HepG2 (cell line): ENCODE measurements around the gene RNPS1. TPM values are rescaled to one million over a fixed set of nuclear protein-coding genes. Genes with fewer than 3 reads are reported as not detected.

Experiments used
- ATAC-seq: fragments of 200-7000 bp; cut with Tn5 transposase; 3 replicates; pipeline ENCODE4 v1.9.1; 2020; ENCODE audit warnings: mild to moderate bottlenecking, moderate library complexity
- BruUV-seq: library from RNA; stranded (reverse); fragments of 400-500 nt; replicated peaks from 2 replicates; lab custom pipeline; 2021; lab: Mats Ljungman, UMichigan
- CTCF ChIA-PET: fragments of 300-600 bp; formaldehyde crosslinking; extraction: SDS; loops from one replicate; lab custom pipeline; 2021; ENCODE audit warnings: low total read pairs, inconsistent platforms, low intra/inter-chr PET ratio; lab: Yijun Ruan, JAX
- POLR2A ChIA-PET: fragments of 350-600 bp; sonication (Branson Sonifier 250); formaldehyde crosslinking; loops from one replicate; lab custom pipeline; 2020; ENCODE audit warnings: antibody characterized with exemption, inconsistent platforms; lab: Yijun Ruan, JAX
- DNase-seq: peaks from one replicate; pipeline ENCODE4 v3.0.0-alpha.2; 2015; ENCODE audit warnings: low spot score
- FAIRE-seq: peaks from 3 replicates; lab custom pipeline; 2011; peaks lifted over from hg19 to GRCh38; lab: Jason Lieb, UNC
- H2AFZ ChIP-seq: one replicate; pipeline ENCODE4 v1.6.1; 2011; ENCODE audit warnings: low read length, inconsistent platforms
- H3K27ac ChIP-seq: fragments of 300-600 bp; 3 replicates; pipeline ENCODE4 v1.8.0; 2011; ENCODE audit warnings: mixed run types, mild to moderate bottlenecking, mixed read lengths, low read length, inconsistent platforms; ENCODE audit not compliant: insufficient read depth; ENCODE audit errors: extremely low read length
- H3K27me3 ChIP-seq, 2 experiments: fragments of 200-600 bp in 1 of 2; 2 replicates in 1 of 2; 3 replicates in 1 of 2; pipeline versions ENCODE4 v1.6.0 to v1.8.0; 2011; ENCODE audit warnings: low read length in 2 of 2, mild to moderate bottlenecking in 2 of 2, moderate library complexity in 2 of 2, inconsistent platforms in 1 of 2; ENCODE audit not compliant: insufficient read depth in 2 of 2, control insufficient read depth in 1 of 2
- H3K36me3 ChIP-seq, 2 experiments: fragments of 200-600 bp in 1 of 2; replicated peaks in 1 of 2; 2 replicates in 1 of 2; 3 replicates in 1 of 2; pipeline versions ENCODE4 v1.5.1 to v1.8.0; 2011; ENCODE audit warnings: low read length in 2 of 2, inconsistent platforms in 1 of 2; ENCODE audit not compliant: insufficient read depth in 2 of 2, control insufficient read depth in 1 of 2
- H3K4me1 ChIP-seq: 2 replicates; pipeline ENCODE4 v1.5.1; 2012; ENCODE audit warnings: low read length, inconsistent platforms; ENCODE audit not compliant: insufficient read depth
- H3K4me2 ChIP-seq: 2 replicates; pipeline ENCODE4 v1.6.0; 2011; ENCODE audit warnings: low read depth, low read length, inconsistent platforms
- H3K4me3 ChIP-seq, 3 experiments: fragments of 200-600 bp in 1 of 3; sonication (generic), shearing (Covaris generic) in 1 of 3; replicated peaks in 1 of 3; 2 replicates each; pipeline ENCODE4 v1.5.1; 2011 to 2016; ENCODE audit warnings: low read length in 3 of 3, inconsistent platforms in 2 of 3, low read depth in 2 of 3, mild to moderate bottlenecking in 2 of 3, control low read depth in 1 of 3, mixed read lengths in 1 of 3; ENCODE audit not compliant: insufficient read depth in 1 of 3
- H3K79me2 ChIP-seq: one replicate; pipeline ENCODE4 v1.6.1; 2011; ENCODE audit warnings: low read length, inconsistent platforms; ENCODE audit not compliant: insufficient read depth
- H3K9ac ChIP-seq: 2 replicates; pipeline ENCODE4 v1.6.0; 2011; ENCODE audit warnings: mild to moderate bottlenecking, low read depth, low read length, inconsistent platforms; ENCODE audit not compliant: insufficient read depth
- H3K9me3 ChIP-seq: 2 replicates; pipeline ENCODE4 v1.5.1; 2012; ENCODE audit warnings: mild to moderate bottlenecking, low read length
- H4K20me1 ChIP-seq: 2 replicates; pipeline ENCODE4 v1.6.0; 2011; ENCODE audit warnings: inconsistent platforms, mild to moderate bottlenecking, low read length, moderate library complexity; ENCODE audit not compliant: insufficient read depth
- AGO2 ChIP-seq: fragments of 200-400 bp; formaldehyde crosslinking; optimal IDR thresholded peaks from 2 replicates; pipeline ENCODE3; 2017; ENCODE audit warnings: mild to moderate bottlenecking, low read depth, low read length, moderate library complexity
- AKAP8 ChIP-seq: sonication (generic); formaldehyde crosslinking; IDR thresholded peaks from 2 replicates; pipeline ENCODE4 v1.5.1; 2020; ENCODE audit warnings: mild to moderate bottlenecking, missing genetic modification reagents
- FOSL2 ChIP-seq: sonication (generic); formaldehyde crosslinking; IDR thresholded peaks from 2 replicates; pipeline ENCODE4 v1.4.0; 2020; ENCODE audit warnings: missing genetic modification reagents
- HMGXB4 ChIP-seq, 2 experiments: sonication (generic) in 1 of 2; formaldehyde crosslinking in 1 of 2; IDR thresholded peaks; 2 replicates each; pipeline versions ENCODE4 v1.4.0 to v1.6.1; 2018 to 2020; ENCODE audit warnings: missing genetic modification reagents in 2 of 2, borderline replicate concordance in 1 of 2, low read depth in 1 of 2, mild to moderate bottlenecking in 1 of 2, missing biosample characterization in 1 of 2
- HOXA3 ChIP-seq: sonication (generic); formaldehyde crosslinking; IDR thresholded peaks from 2 replicates; pipeline ENCODE4 v1.5.0; 2020; ENCODE audit warnings: missing genetic modification reagents
- KLF6 ChIP-seq: IDR thresholded peaks from 2 replicates; pipeline ENCODE4 v1.8.0; 2016; ENCODE audit warnings: missing biosample characterization, missing genetic modification reagents
- PITX1 ChIP-seq: sonication (generic); formaldehyde crosslinking; IDR thresholded peaks from 2 replicates; pipeline ENCODE4 v1.5.1; 2020; ENCODE audit warnings: mild to moderate bottlenecking, missing genetic modification reagents
- POLR2A ChIP-seq, 2 experiments: IDR thresholded peaks; 2 replicates each; pipeline ENCODE4 v1.6.1; 2011; ENCODE audit warnings: low read depth in 2 of 2, low read length in 2 of 2, mild to moderate bottlenecking in 1 of 2, moderate library complexity in 1 of 2; ENCODE audit not compliant: insufficient read depth in 1 of 2
- POLR2G ChIP-seq: fragments of 200-400 bp; formaldehyde crosslinking; IDR thresholded peaks from 2 replicates; pipeline ENCODE4 v1.6.1; 2018; ENCODE audit warnings: mild to moderate bottlenecking, low read depth, low read length, moderate library complexity
- SALL1 ChIP-seq: sonication (generic); formaldehyde crosslinking; IDR thresholded peaks from 2 replicates; pipeline ENCODE4 v1.8.0; 2022; ENCODE audit warnings: mild to moderate bottlenecking, missing genetic modification reagents
- TFDP1 ChIP-seq: IDR thresholded peaks from 2 replicates; pipeline ENCODE4 v1.6.1; 2016; ENCODE audit warnings: missing compliant biosample characterization, missing genetic modification reagents, borderline replicate concordance
- ZHX1 ChIP-seq: sonication (generic); formaldehyde crosslinking; IDR thresholded peaks from 2 replicates; pipeline ENCODE4 v1.8.1; 2022; ENCODE audit warnings: low read depth, mild to moderate bottlenecking, missing genetic modification reagents
- ZNF10 ChIP-seq: sonication (generic); formaldehyde crosslinking; IDR thresholded peaks from 2 replicates; pipeline ENCODE4 v1.4.0; 2020; ENCODE audit warnings: mild to moderate bottlenecking, low read depth, missing genetic modification reagents, borderline replicate concordance
- ZNF264 ChIP-seq: sonication (generic); formaldehyde crosslinking; IDR thresholded peaks from 2 replicates; pipeline ENCODE4 v1.4.0; 2020; ENCODE audit warnings: missing genetic modification reagents
- ZNF33A ChIP-seq: sonication (generic); formaldehyde crosslinking; IDR thresholded peaks from 2 replicates; pipeline ENCODE4 v1.5.1; 2020; ENCODE audit warnings: missing genetic modification reagents, mild to moderate bottlenecking, moderate library complexity, borderline replicate concordance
- ZNF746 ChIP-seq: sonication (generic); formaldehyde crosslinking; IDR thresholded peaks from 2 replicates; pipeline ENCODE4 v1.8.0; 2022; ENCODE audit warnings: mild to moderate bottlenecking, missing genetic modification reagents
- ZZZ3 ChIP-seq: sonication (generic); formaldehyde crosslinking; IDR thresholded peaks from 2 replicates; pipeline ENCODE4 v1.4.0; 2020; ENCODE audit warnings: missing genetic modification reagents, mild to moderate bottlenecking, borderline replicate concordance
- WGBS: methylation state at CpG from one replicate; pipeline ENCODE4 v1.1.6; 2017; ENCODE audit warnings: low lambda C conversion rate; 5-methylcytosine and 5-hydroxymethylcytosine counted together
- in situ Hi-C: cut with HindIII; loops from 2 replicates; pipeline ENCODE4 v1.10.0; 2017; ENCODE audit warnings: low pct_unique_long_range_greater_than_20kb; ENCODE audit not compliant: extremely low pct_ligation_motif_present
- intact Hi-C: fragments of 100-400 bp; cut with micrococcal nuclease; formaldehyde crosslinking; loops from one replicate; pipeline ENCODE4 v1.10.0; 2022; ENCODE audit not compliant: unreplicated experiment
- polyA plus RNA-seq, 8 experiments: library from polyadenylated mRNA; depleted of rRNA in 3 of 8; stranded (reverse) in 7 of 8; unstranded in 1 of 8; fragments of >200 nt; fragmentation: Illumina TruSeq in 4 of 8; extraction: Trizol in 4 of 8; gene quantifications; 2 replicates each; pipeline versions ENCODE4 v1.2.1 to v1.2.3, GENCODE V29; 2011 to 2016; ENCODE audit warnings: low read depth in 4 of 8, missing spikeins in 1 of 8, mixed read lengths in 1 of 8; ENCODE audit not compliant: insufficient read depth in 1 of 8
- total RNA-seq, 5 experiments: library from RNA; depleted of rRNA; stranded (reverse); fragments of >200 nt; fragmentation: Illumina TruSeq; extraction: Trizol; gene quantifications; 2 replicates each; pipeline ENCODE4 v1.2.3, GENCODE V29; 2016; ENCODE audit warnings: low read depth in 1 of 5

The RNPS1 gene
- total and polyA plus RNA-seq, 2 of the 13 experiments (the other 11 are each of a cell fraction or from before 2014, with no cell fraction given), result 126 to 133 TPM

- no peak for TF ChIP-seq PITX1 (CRISPR knock-in tag)
- no peak for TF ChIP-seq FOSL2
- no peak for TF ChIP-seq ZZZ3
- peak in 1 of 2 experiments; percentile 45; a peak in 1 of 4 replicates for TF ChIP-seq POLR2A (IDR thresholded peaks at IDR 0.05; ENCODE audit: insufficient read depth in 1 of 2, low read depth in 2 of 2, low read length in 2 of 2)
- TF ChIP-seq HOXA3, result peak; percentile 1
- no peak for TF ChIP-seq ZNF746 (CRISPR knock-in tag)
- TF ChIP-seq ZNF10 (CRISPR knock-in tag), result no peak
- TF ChIP-seq, all 625 proteins: peak for 14
Observed at GRCh38 chr16:2238150-2238837, 29.6 kb downstream of the RNPS1 start (continued).

GRCh38 chr16:2237493-2238149 lies 30.3 kb downstream of the RNPS1 start:
- intact Hi-C loops, result no loop called here
- ATAC-seq, result no peak; the same call in 2 of the 3 replicates
- 0 out of 2 replicates have a peak, but pooled peaks cover 2% of the 10 kb centered on the region for H4K20me1 ChIP-seq
- ChIA-PET POLR2A (interaction anchor here (1.9 to 3.5 kb wide), 2 partner anchors 11 to 13 kb away, joined by 11 to 16 read pairs; partner anchors contain the start of gene ECI1), CTCF (no interaction called here)
- H3K9ac ChIP-seq, result no peak overlapping the region
- no peaks in the 10 kb centered on the region for H3K79me2 ChIP-seq
- 84% methylated on average over 31 of the region's 65 CpGs for WGBS
- H3K27ac ChIP-seq, result no peak overlapping the region
- peaks cover 3 to 13% of the 10 kb centered on the region in 2 experiments; a peak in 4 of 5 replicates for H3K36me3 ChIP-seq
- no peaks in the 10 kb centered on the region for H3K9me3 ChIP-seq
- H3K4me2 ChIP-seq, result no peak overlapping the region
- in situ Hi-C loops, result no loop called here
- H3K27me3 ChIP-seq, result no peaks in the 10 kb centered on the region
- no peak for DNase-seq
- H3K4me3 ChIP-seq, result no peak overlapping the region
- BruUV-seq, result no TSS peak
- no peak for FAIRE-seq
- H2AFZ ChIP-seq, result no peak overlapping the region
- peaks cover 31% of the 10 kb centered on the region for H3K4me1 ChIP-seq
- peak; percentile 5; the same call in 1 of the 2 replicates for TF ChIP-seq POLR2G
- no peak for TF ChIP-seq HMGXB4 (CRISPR knock-in tag; IDR thresholded peaks at IDR 0.05; ENCODE audit: borderline replicate concordance in 1 of 2, low read depth in 1 of 2)
- TF ChIP-seq KLF6 (CRISPR knock-in tag), result no peak
- TF ChIP-seq ZNF264 (CRISPR knock-in tag), result no peak
- 0 out of 2 replicates have a peak, but pooled peaks have one; percentile 52 for TF ChIP-seq ZHX1 (CRISPR knock-in tag)
- peak; percentile 77 for TF ChIP-seq AGO2
- peak; percentile 71; the same call in 1 of the 2 replicates for TF ChIP-seq AKAP8 (CRISPR knock-in tag)
- TF ChIP-seq ZNF33A (CRISPR knock-in tag), result no peak
- TF ChIP-seq TFDP1, result no peak
- TF ChIP-seq SALL1 (CRISPR knock-in tag), result no peak
